ENCODE measurements around the gene FAT2. TPM values are rescaled to one million over a fixed set of nuclear protein-coding genes. Genes with fewer than 3 reads are reported as not detected.

FAT2 gene
- total RNA-seq, 4 donors from 2014 or later, result 82.9 to 123 (median 106) TPM

GRCh38 chr5:151562019-151562707, 29.0 kb downstream of the FAT2 start:
- TF ChIP-seq CTCF (IDR thresholded peaks at IDR 0.05) (no peak), POLR2A (IDR thresholded peaks at IDR 0.05) (no peak)
- WGBS, 2 donors, result 69 to 71% methylated on average over 8 of the region's 8 CpGs
- H3K4me3 ChIP-seq (ENCODE audit: low read depth, poor library complexity, severe bottlenecking), result no peak overlapping the region
- no peak for DNase-seq (ENCODE audit: low spot score in 2 of 2)
- intact Hi-C loops (cut with DNase I; ENCODE audit: low total_unique reads), result no loop called here

DNA sequence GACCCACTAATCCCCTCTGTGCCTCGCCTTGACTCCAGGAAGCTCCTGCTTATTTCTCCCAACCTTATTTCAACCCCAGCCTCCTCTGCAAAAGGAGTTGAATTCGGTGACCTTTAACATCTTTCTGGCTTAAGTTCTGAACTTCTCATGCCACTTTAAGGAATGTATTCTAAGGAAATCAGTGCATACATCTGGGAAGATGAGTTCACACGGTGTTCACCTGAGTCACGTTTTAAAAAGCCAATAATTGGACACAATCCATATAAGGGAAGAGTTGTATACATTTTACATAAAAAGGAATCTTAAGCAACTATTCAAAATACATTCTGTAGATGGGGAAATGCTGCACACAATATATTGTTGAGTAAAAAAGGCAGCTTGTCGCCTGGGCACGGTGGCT, 33.2 kb downstream of the FAT2 start:
- WGBS, 2 donors, result 74 to 75% methylated on average over 6 of the region's 6 CpGs
- no peak overlapping the region for H3K4me3 ChIP-seq (ENCODE audit: low read depth, poor library complexity, severe bottlenecking)
- intact Hi-C loops (cut with DNase I; ENCODE audit: low total_unique reads), result loop anchor here (10.0 kb wide), 1 partner anchor 87 kb away; no protein-coding TSS in a partner anchor
- no peak for TF ChIP-seq POLR2A (IDR thresholded peaks at IDR 0.05)
- TF ChIP-seq CTCF (IDR thresholded peaks at IDR 0.05), result no peak
- no peak for DNase-seq (ENCODE audit: low spot score in 2 of 2)

- intact Hi-C loops (cut with DNase I; ENCODE audit: low total_unique reads), result loop anchor here (10.0 kb wide), 1 partner anchor 87 kb away; no protein-coding TSS in a partner anchor
- no peak overlapping the region for H3K4me3 ChIP-seq (ENCODE audit: low read depth, poor library complexity, severe bottlenecking)
- DNase-seq (ENCODE audit: low spot score in 2 of 2), result no peak
- TF ChIP-seq CTCF (IDR thresholded peaks at IDR 0.05), result no peak
- TF ChIP-seq POLR2A (IDR thresholded peaks at IDR 0.05), result no peak
- WGBS, 2 donors, result 82 to 95% methylated on average over 1 of the region's 1 CpG
Measured at GRCh38 chr5:151557466-151557865, 33.7 kb downstream of the FAT2 start.

DNA sequence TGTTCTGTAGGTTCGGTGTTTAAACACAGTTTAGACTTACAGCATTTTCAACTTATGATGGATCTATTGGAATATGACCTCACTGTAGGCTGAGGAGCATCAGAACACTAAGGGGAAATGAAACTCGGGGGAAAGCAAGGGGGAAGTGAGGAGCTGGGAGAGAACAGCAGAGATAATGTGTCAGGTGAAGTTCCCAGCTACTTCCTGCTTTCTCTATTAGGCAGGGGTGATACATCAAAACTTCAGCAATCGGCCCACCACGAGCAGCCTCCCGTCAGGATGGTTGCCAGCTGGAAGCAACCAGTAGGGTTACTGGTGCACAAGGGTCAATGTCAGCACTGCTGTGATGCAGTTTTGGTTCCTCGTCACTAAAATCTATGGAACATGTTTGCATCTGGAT, 34.3 kb downstream of the FAT2 start:
- intact Hi-C loops (cut with DNase I; ENCODE audit: low total_unique reads), result loop anchor here (10.0 kb wide), 1 partner anchor 88 kb away; no protein-coding TSS in a partner anchor
- WGBS, 2 donors, result 55 to 56% methylated on average over 6 of the region's 6 CpGs
- H3K4me3 ChIP-seq (ENCODE audit: low read depth, poor library complexity, severe bottlenecking), result no peak overlapping the region
- DNase-seq (ENCODE audit: low spot score in 2 of 2), result no peak
- TF ChIP-seq POLR2A (IDR thresholded peaks at IDR 0.05) (no peak), CTCF (IDR thresholded peaks at IDR 0.05) (no peak)

DNA sequence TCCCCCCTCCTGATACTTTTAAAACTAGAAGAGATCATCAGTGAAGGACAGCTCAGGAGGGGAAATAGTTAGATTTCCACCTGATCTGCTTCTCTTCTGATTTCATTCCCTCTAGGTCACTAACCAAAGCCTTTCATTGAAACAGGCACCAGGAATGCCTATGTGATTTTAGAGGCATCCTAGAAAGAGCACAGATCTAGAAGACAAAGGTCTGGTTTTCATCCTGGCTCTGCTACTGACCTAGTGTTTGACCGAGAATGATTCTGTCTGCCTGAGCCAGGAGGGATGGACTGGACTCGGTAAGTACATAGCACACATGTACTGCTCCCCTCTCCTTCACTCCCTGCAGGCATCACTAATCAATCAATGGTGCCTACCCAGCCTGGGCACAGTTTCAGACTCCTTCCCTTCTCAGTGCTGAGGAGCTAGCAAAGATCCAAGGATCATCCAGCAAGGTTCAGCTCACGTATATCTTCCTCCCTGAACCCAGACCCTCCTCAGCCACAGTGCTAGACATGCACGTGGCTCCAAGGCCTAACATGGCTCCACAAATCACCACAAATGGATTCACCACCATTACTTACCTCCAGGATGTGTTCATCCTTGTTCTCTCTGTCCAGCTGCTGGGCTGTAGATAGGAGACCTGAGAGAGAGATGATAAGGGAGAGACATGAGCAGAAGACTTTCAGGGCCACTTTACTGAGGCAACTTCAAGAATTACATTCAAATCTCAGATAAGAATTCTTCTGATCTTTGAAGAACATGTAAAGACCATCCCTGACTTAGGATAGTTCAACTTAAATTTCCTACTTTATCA, 35.2 kb downstream of the FAT2 start:
- DNase-seq (ENCODE audit: low spot score in 2 of 2), result no peak
- 87 to 90% methylated on average over 4 of the region's 4 CpGs for WGBS, 2 donors
- no peak overlapping the region for H3K4me3 ChIP-seq (ENCODE audit: low read depth, poor library complexity, severe bottlenecking)
- TF ChIP-seq POLR2A (IDR thresholded peaks at IDR 0.05), result no peak
- TF ChIP-seq CTCF (IDR thresholded peaks at IDR 0.05), result no peak
- intact Hi-C loops (cut with DNase I; ENCODE audit: low total_unique reads), result loop anchor here (10.0 kb wide), 1 partner anchor 89 kb away; no protein-coding TSS in a partner anchor
